Ovary (tissue), 9 donors: ENCODE measurements around the gene HTRA1. TPM values are rescaled to one million over a fixed set of nuclear protein-coding genes. Genes with fewer than 3 reads are reported as not detected.

Experiments used
- DNase-seq, 5 donors: peaks; one replicate each; pipeline ENCODE4 v3.0.0-alpha.2; 2019 to 2020
- H3K27ac ChIP-seq, 2 donors: fragments of 200-600 bp; one replicate each; pipeline versions ENCODE4 v1.5.1 to v1.8.0; 2019 to 2022
- H3K27me3 ChIP-seq: fragments of 200-600 bp; one replicate; pipeline ENCODE4 v1.8.0; 2022
- H3K36me3 ChIP-seq: fragments of 200-600 bp; sonication (generic); one replicate; pipeline ENCODE4 v1.5.1; 2019
- H3K4me1 ChIP-seq: one replicate; pipeline ENCODE4 v1.8.1; 2013; ENCODE audit warnings: mild to moderate bottlenecking, moderate library complexity; ENCODE audit not compliant: insufficient read depth
- H3K4me3 ChIP-seq: fragments of 200-600 bp; sonication (generic); one replicate; pipeline ENCODE4 v1.5.1; 2017
- H3K9me3 ChIP-seq, 2 donors: fragments of 200-600 bp in 1 of 2; sonication (generic) in 1 of 2; one replicate each; pipeline versions ENCODE4 v1.5.1 to v1.8.1; 2013 to 2019; ENCODE audit warnings: mild to moderate bottlenecking in 1 of 2, moderate library complexity in 1 of 2
- EP300 ChIP-seq: sonication (generic); formaldehyde crosslinking; IDR thresholded peaks from one replicate; pipeline ENCODE4 v1.6.1; 2017; ENCODE audit warnings: antibody characterized with exemption
- POLR2A ChIP-seq: fragments of 450-650 bp; IDR thresholded peaks from one replicate; pipeline ENCODE4 v1.6.1; 2017; ENCODE audit warnings: antibody characterized with exemption, mild to moderate bottlenecking, moderate library complexity
- WGBS, 3 donors: extraction: QIAGEN DNeasy Blood & Tissue Kit in 1 of 3; methylation state at CpG; one replicate each; pipeline versions ENCODE4 v1.1.5 to v1.1.7; 2013 to 2017; 5-methylcytosine and 5-hydroxymethylcytosine counted together
- intact Hi-C, 4 donors: fragments of 100-400 bp; cut with DNase I; formaldehyde crosslinking; loops; one replicate each; pipeline versions ENCODE4 v1.11.0 to v1.15.1; 2022 to 2023
- polyA plus RNA-seq, 2 donors: library from polyadenylated mRNA; stranded (reverse); fragments of 200-250 nt in 1 of 2; fragments of 350-450 nt in 1 of 2; fragmentation: Illumina TruSeq in 1 of 2; extraction: RNeasy Lipid Tissue Mini Kit (QIAGEN cat#74804) in 1 of 2; gene quantifications; one replicate each; pipeline ENCODE4 v1.2.3, GENCODE V29; 2013 to 2014
- total RNA-seq, 7 donors: library from RNA; depleted of rRNA in 2 of 7; stranded (reverse); fragments of >200 nt in 2 of 7; fragmentation: NEBNext Ultra II Directional in 3 of 7; extraction: Animal tissue kit (Norgen Biotek cat#: 25700) in 3 of 7; gene quantifications; one replicate each; pipeline versions ENCODE4 v1.1.0 to v1.2.4, GENCODE V29; 2016 to 2023
- TF ChIP-seq, protein P1 (sequence below), 3 donors: fragments of 450-650 bp in 2 of 3; fragments of 200-600 bp in 1 of 3; IDR thresholded peaks; one replicate each; pipeline versions ENCODE4 v1.5.1 to v1.8.0; 2016 to 2022; ENCODE audit warnings: antibody characterized with exemption in 3 of 3, mild to moderate bottlenecking in 1 of 3
- donor health status: DM: no; HTN: no; CAD: no; lungs with moderate emphysema.
- donor health status: DM: no; HTN: no; CAD: no.
- donor health status: Bipolar disorder and iron deficiency.
- donor health status: DM: yes; HTN: yes; CAD: no.
- donor health status: DM: no; HTN: no; CAD: no.
- donor health status: DM: yes; HTN: yes; CAD: no.

The HTRA1 gene
- total and polyA plus RNA-seq, 9 donors: 194 to 947 (median 356) TPM

- no peak for DNase-seq
- H3K4me3 ChIP-seq: no peak overlapping the region
- 81 to 87% (median 81%) methylated on average over 8 of the region's 8 CpGs for WGBS, 3 donors
- no peaks in the 10 kb centered on the region for H3K9me3 ChIP-seq
- no peak overlapping the region for H3K27ac ChIP-seq
- H3K36me3 ChIP-seq: no peaks in the 10 kb centered on the region
- no peaks in the 10 kb centered on the region for H3K27me3 ChIP-seq
- TF ChIP-seq, protein P1, sequence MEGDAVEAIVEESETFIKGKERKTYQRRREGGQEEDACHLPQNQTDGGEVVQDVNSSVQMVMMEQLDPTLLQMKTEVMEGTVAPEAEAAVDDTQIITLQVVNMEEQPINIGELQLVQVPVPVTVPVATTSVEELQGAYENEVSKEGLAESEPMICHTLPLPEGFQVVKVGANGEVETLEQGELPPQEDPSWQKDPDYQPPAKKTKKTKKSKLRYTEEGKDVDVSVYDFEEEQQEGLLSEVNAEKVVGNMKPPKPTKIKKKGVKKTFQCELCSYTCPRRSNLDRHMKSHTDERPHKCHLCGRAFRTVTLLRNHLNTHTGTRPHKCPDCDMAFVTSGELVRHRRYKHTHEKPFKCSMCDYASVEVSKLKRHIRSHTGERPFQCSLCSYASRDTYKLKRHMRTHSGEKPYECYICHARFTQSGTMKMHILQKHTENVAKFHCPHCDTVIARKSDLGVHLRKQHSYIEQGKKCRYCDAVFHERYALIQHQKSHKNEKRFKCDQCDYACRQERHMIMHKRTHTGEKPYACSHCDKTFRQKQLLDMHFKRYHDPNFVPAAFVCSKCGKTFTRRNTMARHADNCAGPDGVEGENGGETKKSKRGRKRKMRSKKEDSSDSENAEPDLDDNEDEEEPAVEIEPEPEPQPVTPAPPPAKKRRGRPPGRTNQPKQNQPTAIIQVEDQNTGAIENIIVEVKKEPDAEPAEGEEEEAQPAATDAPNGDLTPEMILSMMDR (IDR thresholded peaks at IDR 0.05): no peak
- no peak for TF ChIP-seq EP300
- no peak for TF ChIP-seq POLR2A
- intact Hi-C loops: loop anchor here in 1 of 4 donors (10.0 kb wide), 1 partner anchor 98 kb away; the partner anchor contains the start of gene DMBT1
- H3K4me1 ChIP-seq: peaks cover 23% of the 10 kb centered on the region
These were observed 5.6 kb downstream of the HTRA1 start for GRCh38 chr10:122466951-122467381.

- 85 to 96% (median 86%) methylated on average over 6 of the region's 6 CpGs for WGBS, 3 donors
- Histone ChIP-seq H3K27ac (no peak overlapping the region), H3K4me3 (no peak overlapping the region), H3K4me1 (peaks cover 26% of the 10 kb centered on the region), H3K36me3 (no peaks in the 10 kb centered on the region), H3K9me3 (no peaks in the 10 kb centered on the region), H3K27me3 (no peaks in the 10 kb centered on the region)
- no peak for DNase-seq
- intact Hi-C loops: loop anchor here in 1 of 4 donors (10.0 kb wide), 1 partner anchor 97 kb away; the partner anchor contains the start of gene DMBT1
- TF ChIP-seq EP300 (no peak), POLR2A (no peak)
These were observed 6.3 kb downstream of the HTRA1 start for GRCh38 chr10:122467701-122468100.

- no peaks in the 10 kb centered on the region for H3K27me3 ChIP-seq
- H3K36me3 ChIP-seq: no peaks in the 10 kb centered on the region
- TF ChIP-seq POLR2A (no peak), EP300 (no peak)
- TF ChIP-seq, protein P1 (IDR thresholded peaks at IDR 0.05): no peak
- H3K4me3 ChIP-seq: no peak overlapping the region
- no peak for DNase-seq
- no peaks in the 10 kb centered on the region for H3K9me3 ChIP-seq
- intact Hi-C loops: loop anchor here in 1 of 4 donors (10.0 kb wide), 1 partner anchor 96 kb away; the partner anchor contains the start of gene DMBT1
- WGBS, 3 donors: 82 to 90% (median 87%) methylated on average over 5 of the region's 5 CpGs
- peak overlapping the region; percentile 28 to 43 for H3K27ac ChIP-seq
- H3K4me1 ChIP-seq: peaks cover 26% of the 10 kb centered on the region
These were observed 7.1 kb downstream of the HTRA1 start for GRCh38 chr10:122468307-122468925.

- no peaks in the 10 kb centered on the region for H3K27me3 ChIP-seq
- WGBS, 3 donors: 15 to 32% (median 19%) methylated on average over 11 of the region's 11 CpGs
- peaks cover 26% of the 10 kb centered on the region for H3K4me1 ChIP-seq
- H3K4me3 ChIP-seq: no peak overlapping the region
- DNase-seq: peak; percentile 51 to 79 (median 72)
- H3K27ac ChIP-seq: peak overlapping the region; percentile 28 to 66
- no peaks in the 10 kb centered on the region for H3K36me3 ChIP-seq
- H3K9me3 ChIP-seq: no peaks in the 10 kb centered on the region
- TF ChIP-seq, protein P1 (IDR thresholded peaks at IDR 0.05): no peak
- TF ChIP-seq EP300: peak; percentile 72
- TF ChIP-seq POLR2A: no peak
- intact Hi-C loops: loop anchor here in 1 of 4 donors (10.0 kb wide), 1 partner anchor 96 kb away; the partner anchor contains the start of gene DMBT1
These were observed 7.8 kb downstream of the HTRA1 start for GRCh38 chr10:122468926-122469781.
